SK-N-SH treated with all-trans-retinoic acid at 6 μM for 48 hours (cell line): Measurements from ENCODE around the gene GFM2.
"Not testable (repeated sequence)": the region's sequence is repeated elsewhere in the genome, so short reads cannot be mapped to it uniquely, and the experiment has no call there.

Source experiments
- ARNTL ChIP-seq: fragments of 450-650 bp; formaldehyde crosslinking; IDR thresholded peaks from 2 replicates; pipeline ENCODE4 v1.5.0; 2020; ENCODE audit warnings: low read depth, mild to moderate bottlenecking, moderate library complexity, borderline replicate concordance
- CSDC2 ChIP-seq: fragments of 250-450 bp; sonication (Bioruptor Pico); IDR thresholded peaks from 2 replicates; pipeline ENCODE4 v1.5.0; 2020; ENCODE audit warnings: mild to moderate bottlenecking, moderate library complexity
- ESRRG ChIP-seq: fragments of 250-450 bp; sonication (Bioruptor Pico); IDR thresholded peaks from 2 replicates; pipeline ENCODE4 v1.6.1; 2021; ENCODE audit warnings: mild to moderate bottlenecking
- ISL1 ChIP-seq: fragments of 250-450 bp; sonication (Bioruptor Pico); IDR thresholded peaks from 2 replicates; pipeline ENCODE4 v2.1.2; 2022; ENCODE audit warnings: mild to moderate bottlenecking, moderate library complexity
- PATZ1 ChIP-seq: fragments of 250-450 bp; sonication (Bioruptor Pico); IDR thresholded peaks from 2 replicates; pipeline ENCODE4 v1.8.0; 2020; ENCODE audit warnings: mild to moderate bottlenecking, moderate library complexity, borderline replicate concordance
- SNAI2 ChIP-seq: fragments of 250-450 bp; sonication (Bioruptor Pico); IDR thresholded peaks from 2 replicates; pipeline ENCODE4 v1.5.0; 2020; ENCODE audit warnings: mild to moderate bottlenecking, moderate library complexity
- TSHZ2 ChIP-seq: fragments of 250-450 bp; sonication (Bioruptor Pico); IDR thresholded peaks from 2 replicates; pipeline ENCODE4 v1.5.0; 2020; ENCODE audit warnings: mild to moderate bottlenecking, moderate library complexity
- ZC3H10 ChIP-seq: fragments of 250-450 bp; sonication (Bioruptor Pico); IDR thresholded peaks from 2 replicates; pipeline ENCODE4 v1.5.1; 2021; ENCODE audit warnings: mild to moderate bottlenecking, moderate library complexity
- ZFP30 ChIP-seq: fragments of 450-650 bp; formaldehyde crosslinking; IDR thresholded peaks from 2 replicates; pipeline ENCODE4 v1.5.0; 2022; ENCODE audit warnings: mild to moderate bottlenecking, moderate library complexity
- ZNF565 ChIP-seq: fragments of 450-650 bp; formaldehyde crosslinking; conservative IDR thresholded peaks from 2 replicates; pipeline ENCODE4 v1.5.0; 2020; ENCODE audit warnings: low read depth, mild to moderate bottlenecking, moderate library complexity
- ZNF70 ChIP-seq: fragments of 450-650 bp; formaldehyde crosslinking; IDR thresholded peaks from 2 replicates; pipeline ENCODE4 v1.5.0; 2020; ENCODE audit warnings: mild to moderate bottlenecking, moderate library complexity
- ZNF8 ChIP-seq: fragments of 450-650 bp; formaldehyde crosslinking; IDR thresholded peaks from 2 replicates; pipeline ENCODE4 v1.5.0; 2020; ENCODE audit warnings: mild to moderate bottlenecking, moderate library complexity

- not testable (repeated sequence) for TF ChIP-seq ZC3H10 (CRISPR knock-in tag); PATZ1; ZNF70 (CRISPR knock-in tag); TSHZ2 (CRISPR knock-in tag); ZNF8; ZNF565 (CRISPR knock-in tag); ARNTL (CRISPR knock-in tag); ISL1 (CRISPR knock-in tag); ESRRG; ZFP30 (CRISPR knock-in tag); CSDC2 (CRISPR knock-in tag); SNAI2
These were observed 24.8 kb upstream of the GFM2 start for GRCh38 chr5:74791669-74792068.
